Adipocyte (in vitro differentiated cells): ENCODE results near the gene IL1R2.

Source experiments
- DNase-seq: peaks from one replicate; pipeline ENCODE4 v3.0.0-alpha.2; 2015; ENCODE audit warnings: low read depth
- H3K27me3 ChIP-seq: replicated peaks from 2 replicates; pipeline ENCODE4 v1.7.0; 2013; ENCODE audit warnings: mild to moderate bottlenecking, low read length, moderate library complexity; ENCODE audit not compliant: control insufficient read depth, insufficient read depth
- H3K36me3 ChIP-seq: 2 replicates; pipeline ENCODE4 v1.7.0; 2013; ENCODE audit warnings: low read length, mild to moderate bottlenecking, moderate library complexity; ENCODE audit not compliant: control insufficient read depth, insufficient read depth, severe bottlenecking
- H3K4me1 ChIP-seq: 2 replicates; pipeline ENCODE4 v1.7.0; 2013; ENCODE audit warnings: mild to moderate bottlenecking, low read length, moderate library complexity; ENCODE audit not compliant: control insufficient read depth, insufficient read depth
- H3K4me3 ChIP-seq: 2 replicates; pipeline ENCODE4 v1.7.0; 2013; ENCODE audit warnings: mild to moderate bottlenecking, low read length, moderate library complexity
- H3K9ac ChIP-seq: 2 replicates; pipeline ENCODE4 v1.7.0; 2013; ENCODE audit warnings: mild to moderate bottlenecking, low read length, moderate library complexity
- H3K9me3 ChIP-seq: 2 replicates; pipeline ENCODE4 v1.7.0; 2013; ENCODE audit warnings: mild to moderate bottlenecking, low read length, moderate library complexity; ENCODE audit not compliant: control insufficient read depth

Gene IL1R2

DNA sequence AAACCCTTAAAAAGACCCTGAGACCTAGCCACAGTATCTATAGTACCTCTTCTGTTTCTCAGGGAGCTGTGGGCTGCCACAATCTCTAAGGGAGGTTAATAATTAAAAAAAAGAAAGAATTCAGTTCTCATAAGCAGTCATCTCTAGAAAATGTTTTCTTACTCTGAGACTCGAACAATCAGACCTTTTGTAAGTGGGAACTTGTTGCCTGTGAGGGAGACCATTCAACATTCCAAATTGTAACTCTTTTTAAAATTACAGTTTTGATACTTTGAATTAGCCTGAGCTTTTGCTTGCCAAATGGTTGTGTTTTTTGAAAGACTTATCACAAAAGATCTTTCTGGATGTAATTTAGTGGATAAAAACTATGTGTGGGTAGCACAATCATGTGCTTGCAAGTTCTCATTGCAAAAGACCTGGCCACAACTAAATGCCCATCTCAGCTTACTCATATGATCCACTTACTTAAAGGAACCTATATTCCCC is 33.3 kb downstream of the IL1R2 start:
- no peaks in the 10 kb centered on the region for H3K27me3 ChIP-seq
- H3K4me3 ChIP-seq = no peak overlapping the region
- H3K9me3 ChIP-seq = no peaks in the 10 kb centered on the region
- H3K4me1 ChIP-seq = peaks cover 92% of the 10 kb centered on the region
- H3K36me3 ChIP-seq = no peaks in the 10 kb centered on the region
- H3K9ac ChIP-seq = peak overlapping the region; percentile 81
- DNase-seq = peak; percentile 84

DNA sequence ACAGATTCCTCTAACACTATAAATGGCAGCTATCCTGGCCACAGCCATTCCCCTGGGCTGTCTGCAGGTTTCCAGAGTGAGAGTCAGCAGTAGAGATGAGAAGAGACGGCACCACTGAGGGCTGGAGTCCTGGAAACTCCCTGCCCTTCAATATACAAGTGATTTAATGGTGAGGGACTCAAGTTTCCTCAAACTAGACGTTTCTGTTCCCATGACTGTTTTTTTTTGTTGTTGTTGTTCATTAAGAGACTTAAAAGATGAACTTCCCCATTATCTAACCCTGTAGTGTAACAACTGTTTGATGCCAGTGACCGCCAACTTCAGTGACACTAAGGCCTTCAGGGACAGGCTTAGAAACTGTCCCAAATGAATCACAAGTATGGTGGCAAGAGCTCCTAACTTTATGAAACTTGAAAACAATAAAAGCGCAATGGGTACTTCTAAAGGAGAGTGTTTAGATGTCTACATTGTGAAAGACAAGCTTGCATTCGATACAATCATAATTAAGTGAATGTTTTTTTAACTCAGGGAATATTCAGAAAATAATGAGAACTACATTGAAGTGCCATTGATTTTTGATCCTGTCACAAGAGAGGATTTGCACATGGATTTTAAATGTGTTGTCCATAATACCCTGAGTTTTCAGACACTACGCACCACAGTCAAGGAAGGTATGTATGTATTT is 34.0 kb downstream of the IL1R2 start:
- H3K36me3 ChIP-seq = no peaks in the 10 kb centered on the region
- H3K9ac ChIP-seq = peak overlapping the region; percentile 81
- DNase-seq = no peak
- H3K9me3 ChIP-seq = no peaks in the 10 kb centered on the region
- H3K4me3 ChIP-seq = no peak overlapping the region
- peaks cover 85% of the 10 kb centered on the region for H3K4me1 ChIP-seq
- no peaks in the 10 kb centered on the region for H3K27me3 ChIP-seq

DNA sequence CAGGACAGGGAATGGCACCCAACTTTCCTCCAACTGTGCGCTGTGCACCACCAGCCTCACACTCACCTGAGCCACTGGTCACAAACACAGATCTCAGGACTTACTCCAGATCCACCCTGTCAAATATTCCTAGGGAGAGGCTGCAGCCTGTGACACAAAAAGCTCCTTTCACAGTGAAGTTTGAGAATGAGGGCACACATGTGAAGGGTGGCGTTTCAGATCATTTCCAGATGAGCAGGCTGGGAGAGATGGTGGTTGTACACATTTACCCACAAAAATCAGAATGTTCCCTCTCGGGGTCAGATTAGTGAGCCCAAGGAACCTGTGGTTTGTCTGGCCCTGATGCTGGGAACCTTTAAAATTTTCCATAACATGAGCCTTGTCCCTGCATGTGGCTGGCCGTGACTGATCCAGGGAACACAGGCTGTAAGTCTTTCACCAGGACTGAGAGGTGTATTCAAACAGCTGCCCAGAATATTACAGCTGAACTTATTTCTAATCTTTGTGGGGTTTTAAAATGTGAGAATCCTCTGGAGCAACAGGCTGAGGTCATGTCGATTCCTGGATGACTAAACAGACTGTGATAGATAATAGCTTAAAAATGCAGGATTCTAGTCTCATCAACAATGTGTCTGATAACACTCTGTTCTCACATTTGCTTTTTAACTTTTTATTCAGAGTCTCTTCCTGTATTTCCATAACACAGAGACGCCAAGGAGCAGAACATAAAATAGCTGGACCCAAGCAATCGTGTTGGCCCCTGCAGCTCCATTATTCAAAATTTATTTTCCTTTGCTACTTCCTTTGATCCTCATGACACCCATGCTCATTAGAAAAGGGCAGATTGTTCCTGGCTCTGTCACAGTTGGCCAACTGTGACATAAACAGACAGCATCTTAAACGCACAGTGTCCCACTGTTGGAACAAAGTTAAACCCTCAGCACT is 35.5 kb downstream of the IL1R2 start:
- H3K9ac ChIP-seq = peak overlapping the region; percentile 81
- no peaks in the 10 kb centered on the region for H3K9me3 ChIP-seq
- DNase-seq = peak; percentile 68
- H3K4me3 ChIP-seq = peak overlapping the region; percentile 42
- no peaks in the 10 kb centered on the region for H3K36me3 ChIP-seq
- H3K27me3 ChIP-seq = no peaks in the 10 kb centered on the region
- peaks cover 70% of the 10 kb centered on the region for H3K4me1 ChIP-seq

DNA sequence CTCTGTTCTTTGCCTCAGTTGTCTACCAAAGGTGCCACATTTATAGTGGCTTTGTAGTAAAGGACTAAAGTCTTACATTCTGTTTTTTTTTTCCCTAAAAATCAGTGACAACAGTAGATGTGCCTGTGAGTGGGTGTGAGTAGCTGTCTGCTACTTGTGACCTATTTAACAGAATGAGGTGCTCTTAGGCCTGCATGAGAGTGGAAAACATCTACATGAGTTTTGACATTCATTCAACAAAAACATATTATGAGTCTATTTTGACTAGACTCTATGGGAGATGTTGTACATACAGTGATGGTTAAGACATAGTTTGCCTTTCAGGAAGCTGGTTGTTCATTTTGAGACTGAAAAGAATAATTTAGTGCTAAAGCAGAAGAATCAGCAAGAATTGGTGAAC is 36.7 kb downstream of the IL1R2 start:
- no peak overlapping the region for H3K4me3 ChIP-seq
- no peak for DNase-seq
- H3K27me3 ChIP-seq = no peaks in the 10 kb centered on the region
- H3K36me3 ChIP-seq = no peaks in the 10 kb centered on the region
- H3K4me1 ChIP-seq = peaks cover 70% of the 10 kb centered on the region
- peak overlapping the region; percentile 81 for H3K9ac ChIP-seq
- H3K9me3 ChIP-seq = no peaks in the 10 kb centered on the region

DNA sequence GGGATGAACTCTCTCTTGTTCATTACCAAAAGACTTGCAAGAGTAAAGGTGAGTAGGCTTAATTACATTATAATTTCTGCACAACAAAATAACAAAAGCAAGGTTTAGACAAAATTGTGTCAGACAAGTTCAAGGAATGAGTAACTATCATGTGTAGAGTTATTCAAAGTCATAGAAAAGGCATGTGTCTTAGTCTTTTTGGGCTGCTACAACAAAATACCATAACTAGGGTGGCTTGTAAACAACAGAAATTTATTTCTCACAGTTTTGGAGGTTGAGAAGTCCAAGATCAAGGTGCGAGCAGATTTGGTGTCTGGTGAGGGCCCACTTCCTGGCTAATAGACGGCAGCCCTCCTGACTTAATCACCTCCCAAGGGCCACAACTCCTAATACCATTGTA is 37.6 kb downstream of the IL1R2 start:
- Histone ChIP-seq H3K4me3 (no peak overlapping the region), H3K9me3 (no peaks in the 10 kb centered on the region), H3K27me3 (no peaks in the 10 kb centered on the region), H3K9ac (no peak overlapping the region), H3K4me1 (peaks cover 74% of the 10 kb centered on the region), H3K36me3 (no peaks in the 10 kb centered on the region)
- no peak for DNase-seq

DNA sequence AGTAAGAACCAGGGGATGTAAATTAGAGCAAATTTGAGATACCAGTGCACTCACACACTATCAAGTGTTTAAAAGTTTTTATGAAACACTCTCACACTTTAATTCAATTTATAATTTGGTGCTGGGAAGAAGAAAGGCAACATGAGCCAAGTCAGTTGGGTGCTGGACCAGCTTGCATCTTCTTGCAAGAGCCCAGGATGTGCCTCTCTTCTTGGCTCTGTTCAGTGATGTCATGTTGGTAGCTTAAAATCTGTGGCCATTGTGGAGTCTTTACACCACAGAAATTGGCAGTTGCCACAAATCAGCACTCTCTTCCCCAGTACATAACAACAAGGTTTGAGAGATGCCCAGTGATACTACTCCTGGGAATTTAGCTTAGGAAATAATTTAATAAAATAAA is 38.2 kb downstream of the IL1R2 start:
- Histone ChIP-seq H3K4me1 (peaks cover 72% of the 10 kb centered on the region), H3K9me3 (no peaks in the 10 kb centered on the region)
- DNase-seq = no peak

DNA sequence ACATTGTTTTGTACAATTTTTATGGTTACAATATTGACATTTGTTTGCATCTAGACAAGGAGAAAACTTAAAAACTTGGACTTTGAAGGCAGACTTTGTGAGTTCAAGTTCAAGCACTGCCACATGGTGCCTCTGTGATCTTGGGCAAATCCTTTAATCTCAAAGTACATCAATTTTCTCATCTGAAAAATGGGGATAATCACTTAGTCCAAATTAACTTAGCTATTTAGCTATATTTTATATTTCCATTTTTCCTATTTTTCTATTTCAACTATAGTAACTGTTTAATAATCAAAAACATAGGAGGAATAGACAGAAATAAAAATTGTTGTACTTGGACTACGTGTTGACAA is 38.7 kb downstream of the IL1R2 start:
- H3K9me3 ChIP-seq = no peaks in the 10 kb centered on the region
- no peak overlapping the region for H3K9ac ChIP-seq
- H3K4me1 ChIP-seq = peaks cover 72% of the 10 kb centered on the region
- no peaks in the 10 kb centered on the region for H3K27me3 ChIP-seq
- no peak for DNase-seq
- no peaks in the 10 kb centered on the region for H3K36me3 ChIP-seq
- no peak overlapping the region for H3K4me3 ChIP-seq

More for the DNA sequence above, 38.2 kb downstream of the IL1R2 start:
- H3K27me3 ChIP-seq = no peaks in the 10 kb centered on the region
- no peaks in the 10 kb centered on the region for H3K36me3 ChIP-seq
- H3K9ac ChIP-seq = no peak overlapping the region
- H3K4me3 ChIP-seq = no peak overlapping the region

DNA sequence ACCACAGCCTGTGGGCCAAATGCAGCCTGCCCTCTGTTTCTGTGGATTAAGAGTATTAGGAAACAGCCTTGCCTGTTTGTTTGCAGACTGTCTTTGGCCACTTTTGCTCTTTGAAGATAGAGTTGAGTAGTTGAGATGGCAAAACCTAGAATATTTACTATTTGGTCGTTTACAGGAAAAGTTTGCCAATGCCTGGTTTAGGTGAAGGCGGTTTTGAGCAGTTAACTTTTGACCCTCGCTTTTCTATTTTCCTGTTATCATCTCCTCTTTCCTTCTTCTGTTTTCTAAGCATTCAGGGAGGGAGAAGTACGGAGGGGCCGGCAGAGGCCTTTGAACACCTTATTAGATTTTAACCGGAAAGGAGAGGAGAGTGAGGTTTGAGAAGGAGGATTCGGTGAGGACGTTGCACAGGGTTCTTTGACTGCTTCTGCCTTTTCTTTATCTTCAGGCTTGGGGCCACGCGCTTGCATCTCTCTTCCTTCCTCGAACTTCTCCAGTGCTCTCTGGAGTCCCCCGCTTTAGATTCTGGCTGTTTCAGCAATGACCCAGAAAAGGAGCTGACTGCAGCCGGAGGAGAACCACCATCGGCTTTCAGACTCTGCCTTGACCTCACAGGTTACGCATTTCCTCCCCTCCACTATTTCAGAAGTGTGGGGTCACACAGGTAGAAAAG is 39.2 kb downstream of the IL1R2 start:
- H3K9ac ChIP-seq = no peak overlapping the region
- H3K36me3 ChIP-seq = no peaks in the 10 kb centered on the region
- no peak overlapping the region for H3K4me3 ChIP-seq
- no peaks in the 10 kb centered on the region for H3K9me3 ChIP-seq
- peak; percentile 22 for DNase-seq
- H3K27me3 ChIP-seq = no peaks in the 10 kb centered on the region
- peaks cover 72% of the 10 kb centered on the region for H3K4me1 ChIP-seq

DNA sequence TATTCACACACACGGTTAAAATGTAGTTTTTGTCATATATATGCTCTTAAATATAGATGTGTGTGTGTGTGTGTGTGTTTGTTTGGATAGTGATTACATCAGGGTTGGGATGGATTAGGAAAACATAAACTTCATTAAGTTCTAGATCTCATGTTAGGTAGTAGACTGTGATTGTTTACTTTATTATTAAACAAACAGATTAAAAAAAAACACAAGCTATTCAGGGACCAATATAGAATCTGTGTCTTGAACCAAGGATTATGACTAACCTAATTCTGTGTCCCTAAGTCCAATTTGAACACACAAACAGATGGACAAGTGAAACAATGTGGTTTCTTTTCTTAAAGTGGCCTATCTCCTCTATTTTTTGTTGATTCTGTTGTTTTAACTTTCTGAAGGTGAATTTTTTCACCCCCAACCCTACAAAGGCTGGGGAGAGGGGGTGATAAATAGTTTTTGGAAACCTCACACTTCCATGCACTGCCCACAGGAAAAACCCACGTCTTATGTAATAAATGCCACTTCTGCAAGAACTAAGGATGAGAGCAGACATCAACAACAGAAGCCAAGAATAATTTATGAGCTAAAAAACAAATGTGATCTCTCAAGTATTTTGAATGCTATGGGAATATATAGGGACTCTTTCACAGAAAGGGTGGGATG is 40.7 kb downstream of the IL1R2 start:
- peak; percentile 31 for DNase-seq
- no peaks in the 10 kb centered on the region for H3K9me3 ChIP-seq
- peaks cover 72% of the 10 kb centered on the region for H3K4me1 ChIP-seq
- no peaks in the 10 kb centered on the region for H3K36me3 ChIP-seq
- H3K9ac ChIP-seq = peak overlapping the region; percentile 78
- no peaks in the 10 kb centered on the region for H3K27me3 ChIP-seq
- no peak overlapping the region for H3K4me3 ChIP-seq

DNA sequence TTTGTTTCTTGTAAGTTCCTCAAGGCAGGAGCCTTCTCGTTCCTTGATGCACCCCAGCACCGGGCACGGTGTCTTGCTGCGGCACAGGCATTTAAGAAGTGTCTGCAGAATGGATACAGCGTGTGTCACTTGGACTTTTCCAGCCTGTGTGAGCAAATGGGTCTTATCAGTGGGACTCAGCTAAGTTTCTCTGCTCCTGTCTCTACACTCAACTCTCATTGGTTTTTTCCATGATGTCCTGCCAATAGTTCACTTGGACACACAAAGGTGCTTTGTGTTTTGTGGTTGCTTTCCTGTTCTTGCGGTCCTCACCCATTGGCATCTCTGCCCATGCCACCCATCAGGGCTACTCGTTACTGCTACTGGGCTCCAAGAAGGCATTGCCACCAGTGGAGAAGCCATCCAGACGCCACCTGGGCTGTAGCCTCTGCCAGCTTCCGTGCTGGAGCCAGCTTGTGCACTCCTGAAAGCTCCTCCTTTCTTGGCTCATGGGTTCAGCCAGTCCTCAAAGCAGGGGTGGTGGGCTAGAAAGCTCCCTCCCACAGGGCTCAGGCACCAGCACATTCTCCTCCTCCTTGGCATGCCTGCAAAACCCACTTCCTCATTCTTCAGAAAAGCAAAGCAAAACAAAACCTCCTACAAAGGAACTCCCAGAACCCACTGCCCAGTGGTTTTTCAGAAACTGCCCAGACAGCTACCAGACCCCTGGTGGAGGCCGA is 41.4 kb downstream of the IL1R2 start:
- DNase-seq = peak; percentile 84

More for the DNA sequence above, 41.4 kb downstream of the IL1R2 start:
- H3K4me1 ChIP-seq = peaks cover 70% of the 10 kb centered on the region
- peak overlapping the region; percentile 6 for H3K4me3 ChIP-seq
- no peaks in the 10 kb centered on the region for H3K9me3 ChIP-seq
- no peaks in the 10 kb centered on the region for H3K36me3 ChIP-seq
- H3K27me3 ChIP-seq = no peaks in the 10 kb centered on the region
- peak overlapping the region; percentile 78 for H3K9ac ChIP-seq
